ENCODE data around the gene KRT3.
"Not testable (repeated sequence)": the region's sequence is repeated elsewhere in the genome, so short reads cannot be mapped to it uniquely, and the experiment has no call there.

Gene KRT3

DNA sequence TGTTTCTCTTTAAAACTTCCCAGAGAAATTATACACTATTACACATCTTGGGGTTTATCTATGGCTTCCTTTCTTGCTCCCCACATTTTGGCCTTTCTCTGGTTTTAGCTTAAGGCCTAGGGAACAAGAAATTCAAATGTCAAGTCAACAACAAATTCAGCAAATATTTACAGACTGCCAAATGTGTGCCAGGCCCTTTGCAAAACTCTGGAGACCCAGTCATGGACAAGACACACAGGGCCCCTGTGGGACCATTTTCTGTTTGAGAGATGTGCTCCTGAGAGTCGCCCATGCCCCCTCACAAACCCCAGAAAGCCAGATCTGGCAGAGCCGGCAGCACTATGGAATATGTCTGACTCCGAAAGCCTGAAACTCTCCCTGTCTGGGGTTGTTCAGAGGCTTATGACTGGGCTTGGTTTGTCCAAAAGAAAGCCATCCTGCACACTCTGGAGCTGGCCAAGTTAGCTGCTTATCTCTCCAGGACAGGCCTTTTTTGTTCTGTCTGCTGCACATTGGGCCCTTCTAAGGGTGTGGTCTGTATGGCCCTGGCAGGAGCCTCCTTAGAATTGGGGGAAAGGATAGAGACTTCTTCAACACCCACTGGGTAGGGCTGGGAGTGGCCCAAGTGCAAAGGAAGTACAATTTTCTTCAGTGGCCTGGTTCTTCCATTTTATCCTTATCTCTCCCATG is 1.1 kb upstream of the KRT3 start:
- DNase-seq: no peak

DNA sequence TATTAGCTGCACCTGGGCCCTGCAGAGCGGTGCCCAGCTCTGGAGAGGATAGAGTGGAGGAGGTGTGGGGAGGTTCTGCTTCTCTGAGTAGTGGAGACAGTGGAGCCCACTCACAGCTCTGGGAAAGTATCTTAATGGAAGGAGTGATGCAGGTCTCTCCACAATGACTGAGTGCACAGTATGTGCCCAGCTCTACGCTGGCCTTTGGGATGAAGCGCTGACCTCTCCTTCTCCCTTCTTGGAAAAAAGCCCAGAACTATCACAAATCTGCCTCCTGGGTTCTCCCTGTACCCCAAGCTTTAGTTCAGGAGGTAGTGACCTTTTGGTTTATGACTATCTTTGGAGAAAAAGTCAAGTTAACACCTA is 495 bp upstream of the KRT3 start:
- DNase-seq: no peak

DNA sequence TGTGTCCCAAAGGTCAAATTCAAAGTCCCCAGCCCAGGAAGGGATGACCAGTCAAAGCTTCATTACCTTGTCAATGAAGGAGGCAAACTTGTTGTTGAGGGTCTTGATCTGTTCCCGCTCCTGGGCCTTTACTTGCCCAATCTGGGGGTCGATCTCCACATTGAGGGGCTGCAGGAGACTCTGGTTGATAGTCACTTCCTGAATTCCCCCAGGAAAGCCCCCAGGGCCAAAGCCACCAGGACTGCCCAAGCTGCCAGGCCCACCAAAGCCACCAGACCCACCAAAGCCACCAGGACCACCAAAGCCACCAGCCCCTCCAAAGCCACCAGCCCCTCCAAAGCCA is 614 bp downstream of the KRT3 start:
- DNase-seq: not testable (repeated sequence)

DNA sequence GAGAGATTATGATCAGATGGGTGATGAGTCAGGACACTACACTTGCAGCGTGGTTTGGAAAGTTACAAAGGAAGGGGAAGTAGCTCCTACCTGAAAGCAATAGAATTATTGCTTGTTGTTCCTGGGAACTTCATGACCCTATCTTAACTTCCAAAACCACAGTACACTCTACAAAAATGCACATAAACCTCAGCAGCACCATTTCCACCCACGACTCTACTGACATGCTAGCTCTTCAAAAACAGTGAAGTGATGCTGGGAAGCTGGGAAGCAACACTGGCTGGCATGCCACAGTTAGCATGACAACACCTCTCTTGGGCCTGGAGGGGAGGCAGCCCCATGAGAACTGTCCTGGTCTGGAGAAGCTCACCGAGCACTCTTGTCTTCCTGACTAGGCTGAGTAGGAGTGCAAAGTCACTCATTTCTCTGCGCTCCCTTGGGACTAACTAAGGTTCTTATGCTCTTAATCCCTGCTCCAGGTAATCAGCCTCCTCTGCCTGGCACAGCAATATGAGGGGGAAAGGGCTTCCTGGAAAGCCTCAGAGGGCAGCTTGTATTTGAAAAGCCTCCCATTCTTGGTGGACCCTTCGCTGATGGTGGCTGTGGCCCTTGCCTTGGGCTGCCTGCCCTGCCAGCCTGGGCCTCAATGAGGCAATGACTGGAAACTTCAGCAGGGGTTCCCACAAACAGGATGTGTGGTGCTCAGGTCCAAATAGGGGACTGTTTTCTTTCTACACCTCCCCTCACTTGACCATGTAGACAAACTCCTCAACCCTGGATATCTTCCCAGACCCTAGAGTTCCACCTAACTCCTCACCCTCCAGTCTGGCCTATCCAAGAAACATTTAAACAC is 1.2 kb downstream of the KRT3 start:
- no peak for DNase-seq

DNA sequence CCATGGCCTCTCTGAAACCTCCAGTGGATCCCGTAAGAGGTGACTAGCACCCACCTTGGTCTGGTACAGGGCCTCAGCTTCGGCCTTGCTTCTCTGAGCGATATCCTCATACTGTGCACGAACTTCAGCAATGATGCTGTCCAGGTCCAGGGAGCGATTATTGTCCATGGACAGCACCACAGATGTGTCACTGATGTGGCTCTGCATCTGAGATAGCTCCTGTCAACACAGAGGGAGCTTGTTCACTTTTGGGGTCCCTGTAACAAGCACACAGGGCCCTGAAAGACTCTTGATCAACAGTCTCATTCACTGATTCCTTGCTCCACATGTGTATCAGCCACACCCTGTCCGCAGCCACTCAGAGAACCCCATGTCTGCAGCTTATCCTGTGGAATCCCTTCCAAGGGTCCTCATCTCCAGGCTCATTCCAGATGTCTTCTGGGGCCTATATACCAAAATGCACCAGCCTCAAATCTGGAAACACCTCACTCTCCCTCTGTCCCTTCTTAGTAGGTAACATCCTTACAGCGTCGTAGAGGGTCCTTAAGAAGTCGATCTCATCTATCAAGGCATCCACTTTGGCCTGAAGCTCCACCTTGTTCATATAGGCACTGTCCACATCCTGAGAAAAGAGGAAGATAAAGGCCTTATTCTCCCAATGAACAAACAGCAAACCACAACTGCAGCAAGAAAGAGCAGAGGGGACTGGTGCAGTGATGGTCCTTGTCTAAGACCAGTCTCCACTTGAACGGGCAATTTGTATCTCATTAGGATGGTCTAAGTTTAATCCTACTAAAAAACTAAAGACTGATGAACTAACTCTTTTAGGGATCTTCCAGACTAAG is 3.5 kb downstream of the KRT3 start:
- DNase-seq: no peak

DNA sequence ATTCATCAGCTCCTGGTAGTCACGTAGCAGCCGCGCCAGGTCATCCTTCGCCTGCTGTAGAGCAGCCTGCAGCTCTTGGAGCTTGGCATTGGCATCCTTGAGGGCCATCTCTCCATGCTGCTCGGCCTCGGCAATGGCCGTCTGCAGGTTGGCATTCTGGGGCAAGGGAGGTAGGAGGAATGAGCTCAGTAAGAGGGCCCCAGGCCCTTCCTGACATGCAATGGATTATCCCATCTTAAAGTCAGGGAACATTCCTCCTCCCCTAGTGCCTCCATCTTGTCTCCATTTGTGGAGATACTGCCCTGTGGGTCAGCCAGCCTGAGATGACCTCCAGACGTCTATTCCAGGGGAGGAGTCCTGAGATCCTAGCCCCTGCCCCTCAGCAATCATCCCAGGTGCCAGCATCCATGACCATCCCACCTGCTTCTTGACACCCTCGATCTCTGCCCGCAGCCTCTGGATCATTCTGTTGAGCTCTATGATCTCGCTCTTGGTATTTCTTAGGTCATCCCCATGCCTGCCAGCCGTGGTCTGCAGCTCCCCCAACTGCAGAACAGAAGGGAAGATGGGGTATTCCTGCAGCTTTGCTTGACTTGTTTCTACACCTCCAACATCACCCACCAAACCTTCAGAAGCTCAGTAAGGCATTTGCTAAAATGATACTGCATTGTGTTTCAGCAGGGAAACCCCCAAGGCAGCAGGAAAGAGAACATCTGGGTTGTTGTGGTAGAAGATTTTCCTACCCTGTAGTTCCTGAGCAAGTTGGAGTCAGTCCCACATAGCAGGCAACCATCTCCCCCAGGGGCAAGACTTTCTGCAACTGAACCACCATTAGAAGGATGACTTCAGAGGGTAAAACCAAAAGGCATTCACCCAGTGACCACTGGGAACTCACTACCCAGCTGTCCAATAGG is 4.4 kb downstream of the KRT3 start:
- DNase-seq: no peak

DNA sequence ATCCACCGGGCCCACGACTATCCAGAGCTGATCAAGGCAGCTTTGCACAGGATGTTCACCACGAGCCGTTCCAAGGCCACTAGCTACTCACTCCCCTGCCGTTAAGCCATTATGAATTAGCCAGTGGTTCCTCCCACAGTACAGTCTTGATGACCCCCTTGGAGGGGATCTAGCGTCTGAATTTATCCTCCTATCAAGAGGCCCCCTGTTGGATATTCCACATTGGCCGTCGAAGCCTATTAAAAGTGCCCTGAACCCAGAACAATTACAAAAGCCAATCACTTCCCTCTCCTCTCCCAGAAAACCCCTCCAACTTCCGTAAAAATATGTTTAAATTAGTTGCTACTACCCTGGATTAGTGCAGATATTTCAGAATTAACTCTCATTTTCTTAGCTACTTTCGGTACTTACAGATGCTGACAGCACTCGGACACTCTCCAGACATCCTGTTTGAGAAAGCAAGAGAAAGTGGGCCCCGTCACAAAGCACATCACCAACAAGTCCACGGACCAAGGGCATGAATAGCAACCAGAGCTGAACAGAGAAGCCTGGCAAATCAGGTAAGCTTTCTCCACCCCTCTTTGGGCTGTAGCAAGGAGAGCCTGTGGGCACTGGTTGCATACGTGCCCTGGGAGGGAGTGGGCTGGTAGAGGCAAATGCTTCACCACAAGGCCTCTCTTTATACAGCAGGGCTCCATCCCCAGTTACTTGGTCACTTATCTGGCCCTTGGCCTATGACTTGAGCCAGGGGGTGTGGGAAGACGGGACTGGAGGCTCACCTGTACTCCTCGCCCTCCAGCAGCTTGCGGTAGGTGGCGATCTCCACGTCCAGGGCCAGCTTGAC is 5.3 kb downstream of the KRT3 start:
- DNase-seq: no peak

DNA sequence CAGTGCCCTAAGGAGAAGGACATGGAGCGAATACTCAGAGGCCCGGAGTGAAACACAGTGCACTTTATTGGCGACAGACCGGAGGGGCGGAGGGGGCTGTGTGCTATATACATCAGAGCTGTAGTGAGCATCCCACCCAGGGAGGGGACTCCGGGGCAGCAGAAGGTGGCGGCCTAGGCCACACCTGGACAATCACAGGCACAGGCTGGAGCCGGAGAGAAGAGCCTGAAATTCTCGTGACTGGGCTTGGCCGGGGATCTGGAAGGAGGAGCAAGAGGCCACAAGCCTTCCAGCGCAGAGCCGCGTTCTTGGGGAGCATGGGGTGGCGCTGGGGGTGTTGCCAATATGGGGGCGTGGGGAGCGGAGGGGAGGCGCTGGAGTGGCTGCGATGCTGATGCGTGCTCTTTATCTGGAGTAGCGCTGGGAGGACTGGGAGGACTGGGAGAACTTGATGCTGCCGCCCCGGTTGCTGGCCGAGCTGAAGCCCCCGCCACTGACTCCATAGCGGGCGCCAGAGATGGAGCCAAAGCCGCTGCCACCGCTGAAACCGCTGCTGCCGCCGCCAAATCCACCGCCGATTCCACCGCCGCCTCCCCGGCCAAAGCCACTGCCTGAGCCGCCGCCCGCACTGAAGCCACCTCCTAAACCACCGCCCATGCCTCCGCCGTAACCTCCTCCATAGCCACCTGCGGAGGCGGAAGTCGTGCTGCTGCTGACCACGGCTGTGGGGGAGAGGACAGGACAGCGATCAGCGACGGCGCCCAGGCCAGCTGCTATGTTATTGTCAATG is 6.1 kb downstream of the KRT3 start:
- no peak for DNase-seq

DNA sequence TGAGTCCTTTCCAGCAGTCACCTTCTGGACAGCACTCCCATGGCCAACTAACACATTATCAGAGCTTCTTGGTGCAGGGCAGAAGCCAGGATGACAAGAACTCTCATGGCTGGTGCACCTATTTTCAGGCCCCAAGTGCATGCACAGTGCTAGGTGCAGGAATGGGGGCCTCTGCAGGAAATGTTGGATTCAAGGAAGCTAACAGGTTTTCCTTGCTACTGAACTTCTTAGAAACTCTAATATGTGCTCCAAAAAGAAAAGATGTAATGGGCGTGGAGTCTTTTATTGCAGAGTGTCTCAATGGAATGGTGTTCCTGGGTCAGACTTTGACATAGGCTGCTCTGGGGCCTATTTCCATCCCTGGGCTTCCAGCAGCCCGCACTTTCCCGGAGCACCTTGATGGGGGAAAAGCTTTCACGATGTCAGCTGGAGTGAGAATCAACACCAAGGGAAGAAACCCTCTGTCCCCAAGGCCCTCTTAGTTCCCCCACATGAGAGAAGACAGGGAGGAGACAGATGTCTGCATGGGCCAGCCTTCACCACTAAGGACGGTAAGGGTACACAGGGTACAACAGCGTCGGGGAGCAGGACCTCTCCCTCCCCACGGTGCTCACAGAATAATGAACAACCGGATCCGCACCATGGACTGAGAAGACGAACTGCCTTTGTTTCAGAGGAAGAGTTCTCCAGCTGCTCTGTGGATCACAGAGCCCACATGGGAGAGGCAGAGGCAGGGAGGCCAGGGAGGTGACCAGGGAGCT is 6.9 kb downstream of the KRT3 start:
- no peak for DNase-seq

DNA sequence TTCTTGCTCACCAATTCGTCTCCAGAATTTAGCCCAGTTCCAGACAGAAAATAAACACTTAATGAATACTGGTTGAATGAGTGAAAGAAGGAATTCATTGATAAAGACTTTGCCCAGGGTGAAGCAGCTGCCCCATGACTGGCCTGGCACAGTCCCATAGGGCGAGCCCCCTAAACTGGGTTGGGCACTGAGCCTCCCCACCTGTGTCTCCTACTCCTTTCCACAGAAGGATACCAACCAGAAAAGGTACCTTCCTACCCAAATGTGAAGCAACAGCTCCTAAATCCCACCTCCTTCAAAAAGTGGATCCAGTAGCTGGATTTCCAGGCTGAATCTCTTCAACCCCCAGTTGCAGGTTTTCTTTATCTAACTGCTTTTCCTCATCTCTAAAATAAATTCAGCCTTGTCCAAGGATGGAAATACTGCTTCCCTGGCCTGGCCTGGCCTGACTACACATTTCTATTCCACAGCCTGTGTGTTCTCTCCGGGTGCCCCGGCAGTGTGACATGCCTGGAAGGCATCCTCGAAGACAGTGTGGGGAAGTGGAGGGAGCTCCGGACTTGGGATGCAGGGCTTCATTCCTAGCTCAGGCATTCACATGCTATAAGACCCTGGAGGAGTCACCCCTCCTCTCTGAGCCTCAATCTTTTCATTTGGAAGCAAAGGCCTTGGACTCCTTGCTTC is 7.6 kb downstream of the KRT3 start:
- DNase-seq: no peak

DNA sequence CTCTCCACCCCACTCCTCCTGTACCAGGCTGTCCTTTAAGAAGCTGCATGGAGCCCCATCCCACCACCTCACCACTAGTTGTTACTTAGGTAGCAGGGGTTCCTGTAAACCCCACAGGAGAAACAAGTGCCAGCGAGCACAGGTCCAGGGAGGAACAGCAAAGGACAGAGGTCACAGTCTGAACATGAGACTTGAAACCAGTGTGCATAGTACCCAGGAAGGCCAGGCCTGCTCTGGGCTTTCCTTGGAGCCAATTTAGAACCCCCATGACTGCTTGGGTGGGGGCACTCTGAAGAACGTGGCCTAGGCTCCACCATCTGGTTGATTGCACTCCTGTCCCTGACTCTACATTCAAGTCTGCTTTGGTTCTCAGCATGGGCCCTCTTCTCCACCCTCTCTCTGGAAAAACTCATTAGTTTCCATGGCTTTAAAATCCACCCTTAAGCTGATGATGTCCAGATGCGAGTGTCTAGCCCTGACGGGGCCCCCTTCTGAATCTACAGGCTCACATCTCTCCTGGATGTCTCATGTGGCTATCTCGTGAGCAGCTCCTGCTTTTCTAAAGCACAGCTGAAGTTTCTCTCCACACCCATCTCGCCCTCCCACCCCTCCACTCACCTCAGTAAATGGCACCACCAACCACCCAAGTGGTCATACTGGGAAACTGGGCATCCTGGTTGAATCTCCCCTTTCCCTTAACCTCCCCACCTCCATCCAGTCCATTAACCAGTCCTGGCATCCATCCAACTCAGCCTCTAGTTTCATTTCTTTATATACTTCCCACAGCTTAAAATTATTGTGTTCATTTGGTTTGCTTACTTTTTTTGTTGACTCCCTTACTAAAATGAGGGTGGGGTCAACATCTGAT is 8.4 kb downstream of the KRT3 start:
- DNase-seq: no peak

DNA sequence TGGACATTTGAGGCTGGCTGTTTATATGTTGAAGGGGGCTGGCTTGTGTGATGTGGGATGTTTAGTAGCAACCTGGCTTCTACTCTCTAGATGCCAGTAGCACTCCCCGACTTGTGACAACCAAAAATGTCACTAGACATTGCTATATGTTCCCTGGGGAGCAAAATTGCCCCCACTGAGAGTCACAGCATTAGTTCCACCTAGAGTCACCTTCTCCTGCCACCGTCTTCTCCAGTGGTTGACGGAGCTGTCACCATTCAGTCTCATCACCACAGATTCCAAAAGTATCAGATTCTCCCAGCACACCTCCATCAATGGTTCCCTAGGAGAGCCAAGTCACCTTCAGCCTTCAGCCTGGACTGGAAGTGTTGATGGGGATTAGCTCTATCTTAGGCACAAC is 11.0 kb downstream of the KRT3 start:
- no peak for DNase-seq

DNA sequence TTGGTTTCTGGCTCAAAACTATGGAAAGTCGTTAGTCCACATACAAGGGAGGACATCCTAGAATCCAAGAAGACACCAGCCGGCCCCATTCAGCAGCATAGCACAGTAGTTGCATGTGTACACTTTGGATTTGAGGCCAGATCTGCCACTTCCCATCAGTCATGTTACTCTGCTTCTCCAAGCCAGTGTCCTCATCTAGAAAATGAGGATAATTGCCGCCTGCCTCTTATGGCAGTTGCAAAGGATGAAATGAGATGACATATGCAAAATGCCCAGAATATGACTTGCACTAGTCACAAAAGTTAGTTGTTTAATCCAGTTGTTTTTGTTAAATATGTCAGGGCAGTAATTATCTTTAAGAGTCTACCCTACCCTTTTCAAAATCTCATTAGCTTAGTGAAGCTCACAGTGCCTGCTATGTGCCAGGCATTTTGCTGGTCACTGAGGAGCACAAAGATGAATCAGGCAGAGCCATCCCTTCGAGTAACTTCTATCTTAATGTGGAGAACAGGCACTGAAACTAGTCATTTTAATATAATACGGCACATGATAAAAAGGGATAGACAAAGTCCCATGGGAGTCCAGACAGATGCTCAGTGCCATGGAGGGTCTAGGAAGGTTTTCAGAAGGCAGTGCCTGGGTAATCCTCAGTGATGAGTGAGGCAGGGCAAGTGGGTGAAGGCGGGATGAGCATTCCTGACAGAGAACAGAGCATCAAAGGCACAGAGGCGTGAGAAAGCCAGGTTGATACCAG is 12.2 kb downstream of the KRT3 start:
- DNase-seq: no peak

DNA sequence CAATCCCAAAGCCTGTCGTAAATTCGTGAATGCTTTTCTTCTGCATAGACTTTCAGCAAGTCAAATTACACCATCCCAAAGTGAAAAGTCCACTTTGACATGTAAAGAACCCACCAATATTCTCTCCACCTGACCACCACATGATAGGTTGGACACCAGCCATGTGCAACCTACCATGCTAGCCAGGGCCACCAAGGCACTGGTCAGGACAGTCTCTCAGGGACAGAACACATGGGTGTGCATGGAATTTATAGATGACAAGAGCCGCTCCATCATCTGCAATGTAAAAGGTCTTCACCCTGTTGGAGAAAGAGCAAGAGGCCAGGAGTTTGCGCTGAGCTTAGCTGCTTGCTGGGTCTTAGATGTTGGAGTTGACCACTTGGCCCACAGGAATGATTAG is 13.4 kb downstream of the KRT3 start:
- DNase-seq: no peak

DNA sequence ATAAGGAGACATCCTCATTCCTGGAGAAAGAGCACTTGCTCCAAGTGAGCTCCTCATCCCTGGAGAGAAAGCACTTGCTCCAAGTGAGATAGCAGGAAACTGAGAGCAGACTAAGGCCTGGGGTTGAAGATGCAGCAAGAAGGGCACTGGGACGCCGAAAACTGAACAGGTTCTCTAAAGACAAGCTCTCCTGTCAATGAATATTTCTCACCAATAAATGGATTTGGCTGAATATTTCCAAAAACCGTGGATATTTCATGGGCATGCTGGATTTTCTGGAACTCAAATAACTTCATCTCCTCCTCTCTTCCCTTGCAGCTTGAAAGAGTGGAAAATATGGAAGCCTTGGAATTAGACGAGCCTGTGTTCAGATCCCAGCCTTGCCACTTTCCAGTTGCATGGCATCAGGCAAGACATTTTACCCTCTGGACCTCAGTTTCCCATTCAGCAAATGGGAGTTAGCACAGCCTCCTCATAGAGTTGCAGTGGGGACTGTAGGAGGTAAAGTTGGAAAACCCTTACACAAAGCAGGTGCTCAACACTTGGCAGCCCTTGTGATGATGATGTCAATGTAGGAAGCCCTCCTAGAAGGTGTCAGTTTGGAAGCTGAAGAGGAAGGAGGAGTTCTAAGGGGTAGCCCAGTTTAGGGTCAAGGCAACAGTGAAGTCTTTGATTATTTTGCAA is 14.4 kb downstream of the KRT3 start:
- DNase-seq: no peak

DNA sequence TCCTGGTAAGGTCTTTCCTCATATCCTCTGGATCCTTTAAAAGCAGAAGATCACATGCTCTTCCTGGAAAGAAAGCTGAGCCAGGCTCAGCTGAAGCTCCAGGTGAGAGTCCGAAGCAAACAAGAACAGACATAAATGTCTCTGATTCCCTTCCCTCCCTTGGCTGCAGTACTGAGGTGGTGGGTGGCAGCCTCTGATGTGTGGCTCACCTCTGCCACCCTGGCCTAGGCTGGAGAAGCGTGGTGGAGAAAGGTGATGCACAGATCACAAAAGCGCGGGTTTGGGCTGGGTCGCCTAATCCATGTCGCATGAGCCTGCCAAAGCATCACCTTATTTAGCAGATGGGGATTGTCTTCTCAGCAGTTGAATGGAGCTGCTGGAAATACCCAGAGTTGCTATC is 16.0 kb downstream of the KRT3 start:
- DNase-seq: no peak

DNA sequence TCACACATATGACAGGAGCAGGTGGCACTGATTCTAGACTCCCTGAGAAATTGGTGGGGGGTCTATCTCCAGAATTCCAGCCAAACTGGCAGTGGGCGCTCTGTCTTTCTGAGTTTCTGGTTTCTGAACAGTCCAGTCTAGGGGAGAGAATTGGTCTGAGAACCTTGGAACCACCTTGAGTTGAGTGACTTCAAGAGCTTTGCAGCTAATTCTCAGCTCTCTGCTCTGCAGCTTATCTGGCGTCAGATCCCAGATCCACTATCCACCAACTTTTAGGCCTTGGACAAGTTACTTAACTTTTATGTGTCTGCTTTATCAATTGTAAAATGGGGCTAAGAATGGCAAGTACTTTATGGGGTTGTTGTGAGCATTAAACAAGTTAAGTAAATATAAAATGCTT is 17.1 kb downstream of the KRT3 start:
- no peak for DNase-seq
